HEK293 (cell line): Measurements from ENCODE around the gene MMP14.

Experiments used
- ATF2 ChIP-seq: fragments of 450-650 bp; formaldehyde crosslinking; IDR thresholded peaks from 2 replicates; pipeline ENCODE4 v1.5.1; 2016; ENCODE audit warnings: missing biosample characterization, missing genetic modification characterization, low read depth
- CTCF ChIP-seq: fragments of 450-650 bp; formaldehyde crosslinking; IDR thresholded peaks from 2 replicates; pipeline ENCODE4 v1.5.1; 2016; ENCODE audit warnings: missing biosample characterization, missing genetic modification characterization
- PBX3 ChIP-seq: sonication (generic); formaldehyde crosslinking; IDR thresholded peaks from 2 replicates; pipeline ENCODE4 v1.8.1; 2022; ENCODE audit warnings: mild to moderate bottlenecking, moderate library complexity, missing genetic modification reagents
- PRDM4 ChIP-seq: fragments of 450-650 bp; formaldehyde crosslinking; IDR thresholded peaks from 2 replicates; pipeline ENCODE4 v1.5.1; 2017; ENCODE audit warnings: missing biosample characterization, missing genetic modification characterization
- ZBTB1 ChIP-seq: fragments of 450-650 bp; formaldehyde crosslinking; IDR thresholded peaks from 2 replicates; pipeline ENCODE4 v1.5.1; 2016; ENCODE audit warnings: missing biosample characterization, missing genetic modification characterization
- ZBTB7A ChIP-seq: fragments of 450-650 bp; formaldehyde crosslinking; IDR thresholded peaks from 2 replicates; pipeline ENCODE4 v1.5.1; 2016; ENCODE audit warnings: low read depth, missing biosample characterization, missing genetic modification characterization
- ZIC2 ChIP-seq: fragments of 450-650 bp; formaldehyde crosslinking; IDR thresholded peaks from 2 replicates; pipeline ENCODE4 v1.5.1; 2016; ENCODE audit warnings: missing biosample characterization, missing genetic modification characterization
- ZNF138 ChIP-seq: fragments of 450-650 bp; formaldehyde crosslinking; IDR thresholded peaks from 2 replicates; pipeline ENCODE4 v1.5.1; 2016; ENCODE audit warnings: missing biosample characterization, missing genetic modification characterization, borderline replicate concordance
- ZNF214 ChIP-seq: fragments of 450-650 bp; formaldehyde crosslinking; IDR thresholded peaks from 2 replicates; pipeline ENCODE4 v1.5.1; 2017; ENCODE audit warnings: missing biosample characterization, mild to moderate bottlenecking, missing genetic modification characterization, borderline replicate concordance
- ZNF274 ChIP-seq, 2 experiments: fragments of 200-500 bp in 1 of 2; fragments of 450-650 bp in 1 of 2; sonication (Bioruptor generic) in 1 of 2; formaldehyde crosslinking in 1 of 2; IDR thresholded peaks; 2 replicates each; pipeline versions ENCODE4 v1.5.1 to v1.6.1; 2014 to 2016; ENCODE audit warnings: borderline replicate concordance in 1 of 2, inconsistent platforms in 1 of 2, low read length in 1 of 2, missing biosample characterization in 1 of 2, missing genetic modification characterization in 1 of 2
- ZNF354C ChIP-seq: fragments of 450-650 bp; formaldehyde crosslinking; IDR thresholded peaks from 2 replicates; pipeline ENCODE4 v1.5.1; 2016; ENCODE audit warnings: missing biosample characterization, missing genetic modification characterization, low read depth, borderline replicate concordance
- ZNF398 ChIP-seq: fragments of 450-650 bp; formaldehyde crosslinking; IDR thresholded peaks from 2 replicates; pipeline ENCODE4 v1.5.1; 2017; ENCODE audit warnings: missing biosample characterization, missing genetic modification characterization
- ZNF561 ChIP-seq: fragments of 450-650 bp; IDR thresholded peaks from 2 replicates; pipeline ENCODE4 v1.5.1; 2018; ENCODE audit warnings: missing biosample characterization, missing genetic modification characterization, borderline replicate concordance
- ZNF785 ChIP-seq: fragments of 450-650 bp; formaldehyde crosslinking; IDR thresholded peaks from 2 replicates; pipeline ENCODE4 v1.5.1; 2016; ENCODE audit warnings: missing biosample characterization, missing genetic modification characterization

- no peak for TF ChIP-seq CTCF
- no peak for TF ChIP-seq PRDM4 (tag by site-specific recombination)
- no peak for TF ChIP-seq ZNF785 (tag by site-specific recombination)
- TF ChIP-seq ZNF274 (IDR thresholded peaks at IDR 0.05; ENCODE audit: low read length) = no peak
- TF ChIP-seq ZNF274 (tag by site-specific recombination; IDR thresholded peaks at IDR 0.05; ENCODE audit: borderline replicate concordance) = no peak
- TF ChIP-seq ZNF398 (tag by site-specific recombination) = no peak
- TF ChIP-seq ZNF561 (tag by site-specific recombination) = no peak
- no peak for TF ChIP-seq PBX3 (CRISPR knock-in tag)
- TF ChIP-seq ZIC2 (tag by site-specific recombination) = no peak
- no peak for TF ChIP-seq ZBTB7A (tag by site-specific recombination)
- TF ChIP-seq ZNF214 (tag by site-specific recombination) = no peak
- peak; percentile 94 for TF ChIP-seq ATF2 (tag by site-specific recombination)
- no peak for TF ChIP-seq ZBTB1 (tag by site-specific recombination)
- TF ChIP-seq ZNF354C (tag by site-specific recombination) = no peak
- TF ChIP-seq ZNF138 (tag by site-specific recombination) = no peak
Measured at GRCh38 chr14:22791301-22791700, 45.1 kb upstream of the MMP14 start.
